Stimulated activated CD4-positive, alpha-beta T cell treated with anti-CD3 and anti-CD28 coated beads, TNF-alpha, amount 100 ng/mL, for 48 hours (primary cell): ENCODE data around the gene SHD.
"Not testable (repeated sequence)": the region's sequence is repeated elsewhere in the genome, so short reads cannot be mapped to it uniquely, and the experiment has no call there.

Experiments
- DNase-seq, 3 donors: peaks; one replicate each; pipeline ENCODE4 v3.0.0-alpha.2; 2020; ENCODE audit warnings: low read depth in 3 of 3

SHD gene, protein sequence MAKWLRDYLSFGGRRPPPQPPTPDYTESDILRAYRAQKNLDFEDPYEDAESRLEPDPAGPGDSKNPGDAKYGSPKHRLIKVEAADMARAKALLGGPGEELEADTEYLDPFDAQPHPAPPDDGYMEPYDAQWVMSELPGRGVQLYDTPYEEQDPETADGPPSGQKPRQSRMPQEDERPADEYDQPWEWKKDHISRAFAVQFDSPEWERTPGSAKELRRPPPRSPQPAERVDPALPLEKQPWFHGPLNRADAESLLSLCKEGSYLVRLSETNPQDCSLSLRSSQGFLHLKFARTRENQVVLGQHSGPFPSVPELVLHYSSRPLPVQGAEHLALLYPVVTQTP

DNA sequence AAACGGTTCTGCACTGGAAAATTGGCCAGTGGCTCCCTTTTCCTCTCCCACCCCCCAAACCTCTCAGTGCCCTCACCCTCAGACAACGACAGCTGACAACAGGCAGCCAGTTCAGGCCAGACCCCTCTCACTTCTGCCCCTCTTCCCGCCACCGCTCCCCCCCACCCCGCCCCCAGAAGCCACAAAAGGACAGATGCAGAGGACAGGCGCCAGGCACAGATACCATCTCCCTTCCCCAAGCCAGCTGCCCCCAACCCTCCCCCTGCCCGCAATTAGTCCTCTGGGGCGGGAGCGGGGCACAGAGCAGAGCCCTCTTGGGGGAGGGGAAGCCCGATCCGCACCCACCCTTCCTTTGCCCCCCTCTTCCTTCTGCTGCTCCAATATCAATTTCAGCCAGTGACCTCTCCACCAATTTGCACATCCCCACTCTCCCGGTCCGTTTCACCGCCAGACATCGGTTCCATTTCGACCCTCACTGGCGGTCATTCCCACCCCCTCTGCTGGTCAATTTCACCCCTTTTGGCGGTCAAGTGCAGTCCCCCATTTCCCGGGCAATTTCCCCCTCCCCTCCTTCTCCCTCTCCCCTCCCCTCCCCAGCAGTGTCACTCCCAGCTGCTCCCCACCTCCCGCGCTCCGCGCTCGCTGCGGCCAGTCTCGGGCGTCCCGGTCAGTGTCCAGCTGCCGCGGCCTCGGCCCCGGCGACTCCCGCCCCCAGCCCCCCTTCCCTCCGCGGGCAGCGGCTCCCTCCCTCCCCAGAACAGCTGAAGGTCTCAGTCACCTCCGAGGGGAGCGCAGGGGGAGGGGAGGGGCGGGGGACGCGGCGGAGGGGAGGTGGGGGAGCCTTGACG, at the start of gene SHD:
Gene SHD, plus strand, starts transcription at position 848 of the 848 bp plus-strand sequence. CDS start 798 bp downstream, outside the sequence.
- no peak for DNase-seq

DNA sequence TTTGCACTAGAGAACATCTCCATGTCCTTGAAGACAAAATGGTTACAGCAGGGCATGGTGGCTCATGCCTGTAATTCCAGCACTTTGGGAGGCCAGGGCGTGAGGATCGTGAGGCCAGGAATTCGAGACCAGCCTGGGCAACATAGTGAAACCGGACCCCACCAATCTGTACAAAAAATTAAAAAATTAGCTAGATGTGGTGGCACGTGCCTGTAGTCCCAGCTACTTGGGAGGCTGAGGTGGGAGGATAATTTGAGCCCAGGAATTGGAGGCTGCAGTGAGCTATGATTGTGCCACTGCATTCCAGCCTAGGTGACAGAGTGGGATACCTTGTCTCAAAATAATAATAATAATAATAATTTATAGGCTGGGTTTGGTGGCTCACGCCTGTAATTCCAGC, 48.8 kb upstream of the SHD start:
- DNase-seq, result not testable (repeated sequence)

DNA sequence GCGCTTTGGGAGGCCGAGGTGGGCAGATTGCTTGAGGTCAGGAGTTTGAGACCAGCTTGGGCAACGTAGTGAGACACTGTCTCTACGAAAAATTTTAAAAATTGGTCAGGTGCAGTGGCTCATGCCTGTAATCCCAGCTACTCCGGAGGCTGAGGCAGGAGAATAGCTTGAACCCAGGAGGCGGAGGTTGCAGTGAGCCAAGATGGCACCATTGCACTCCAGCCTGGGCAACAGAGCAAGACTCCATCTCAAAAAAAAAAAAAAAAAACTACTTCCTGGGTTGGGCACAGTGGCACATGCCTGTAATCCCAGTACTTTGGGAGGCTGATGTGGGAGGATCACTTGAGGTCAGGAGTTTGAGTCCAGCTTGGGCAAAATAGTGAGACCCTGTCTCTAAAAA, 47.5 kb upstream of the SHD start:
- DNase-seq, result not testable (repeated sequence)

DNA sequence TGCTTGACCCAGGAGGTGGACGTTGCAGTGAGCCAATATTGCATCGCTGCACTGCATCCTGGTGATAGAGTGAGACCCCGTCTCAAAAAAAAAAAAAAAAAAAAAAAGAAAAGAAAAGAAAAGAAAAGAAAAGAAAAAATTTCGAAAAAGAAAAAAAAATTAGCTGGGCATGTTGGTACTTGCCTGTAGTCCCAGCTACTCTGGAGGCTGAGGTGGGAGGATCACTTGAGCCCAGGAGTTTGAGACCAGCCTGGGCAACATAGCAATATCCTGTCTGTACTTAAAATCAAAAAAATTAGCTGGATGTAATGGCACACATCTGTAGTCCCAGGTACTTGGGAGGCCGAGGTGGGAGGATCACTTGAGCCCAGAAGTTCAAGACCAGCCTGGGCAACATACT, 46.9 kb upstream of the SHD start:
- DNase-seq, result not testable (repeated sequence)

DNA sequence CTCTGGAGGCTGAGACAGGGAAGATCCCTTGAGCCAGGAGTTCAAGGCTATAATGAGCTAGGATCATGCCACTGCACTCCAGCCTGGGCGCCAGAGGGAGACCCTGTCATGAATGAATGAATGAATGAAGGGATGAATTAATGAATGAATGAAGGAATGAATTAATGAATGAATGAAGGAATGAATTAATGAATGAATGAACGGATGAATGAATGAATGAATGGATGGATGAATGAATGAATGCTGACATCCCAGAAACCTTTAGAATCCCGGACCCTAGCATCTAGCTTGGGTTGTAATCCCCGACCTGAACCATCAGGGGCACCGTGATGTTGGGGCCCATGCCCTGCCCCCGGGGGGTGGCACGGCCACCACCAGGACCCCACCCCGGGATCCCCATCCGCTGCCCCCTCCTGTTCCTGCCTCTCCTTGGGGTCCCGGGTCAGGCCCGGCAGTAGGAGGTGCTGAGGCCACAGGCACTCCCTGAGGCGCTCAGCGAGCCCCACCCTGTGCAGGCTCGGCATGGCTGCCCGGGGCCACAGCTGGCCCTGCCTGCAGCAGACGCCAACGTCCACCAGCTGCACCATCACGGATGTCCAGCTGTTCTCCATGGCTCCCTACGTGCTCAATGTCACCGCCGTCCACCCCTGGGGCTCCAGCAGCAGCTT, 46.3 kb upstream of the SHD start:
- no peak for DNase-seq

DNA sequence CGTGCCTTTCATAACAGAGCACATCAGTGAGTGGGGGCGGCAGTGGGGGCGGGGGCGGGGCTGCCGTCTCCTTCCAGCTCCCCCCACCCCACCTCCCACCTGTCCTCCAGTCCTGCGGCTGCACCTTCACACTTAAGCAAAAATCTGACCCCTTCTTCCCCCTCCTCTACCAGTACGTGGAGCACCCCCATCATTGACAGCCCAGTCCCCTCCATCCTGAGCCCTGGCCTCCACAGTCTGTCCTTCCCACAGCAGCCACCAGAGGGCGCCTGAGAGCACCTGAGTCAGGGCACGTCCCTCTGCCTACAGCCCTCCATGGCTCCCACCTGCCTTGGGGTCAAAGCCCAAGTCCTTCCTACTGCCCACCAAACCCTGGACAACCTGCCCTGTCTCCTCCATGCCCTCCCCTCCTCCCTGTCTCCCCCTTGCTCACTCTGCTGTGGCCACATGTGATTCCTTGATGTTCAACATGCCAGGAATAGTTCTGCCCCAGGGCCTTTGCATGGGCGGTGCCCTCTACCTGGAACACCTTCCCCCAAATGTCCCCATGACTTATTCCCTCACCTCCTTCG, 45.7 kb upstream of the SHD start:
- DNase-seq, result peak; percentile 58 to 73 (median 66)

DNA sequence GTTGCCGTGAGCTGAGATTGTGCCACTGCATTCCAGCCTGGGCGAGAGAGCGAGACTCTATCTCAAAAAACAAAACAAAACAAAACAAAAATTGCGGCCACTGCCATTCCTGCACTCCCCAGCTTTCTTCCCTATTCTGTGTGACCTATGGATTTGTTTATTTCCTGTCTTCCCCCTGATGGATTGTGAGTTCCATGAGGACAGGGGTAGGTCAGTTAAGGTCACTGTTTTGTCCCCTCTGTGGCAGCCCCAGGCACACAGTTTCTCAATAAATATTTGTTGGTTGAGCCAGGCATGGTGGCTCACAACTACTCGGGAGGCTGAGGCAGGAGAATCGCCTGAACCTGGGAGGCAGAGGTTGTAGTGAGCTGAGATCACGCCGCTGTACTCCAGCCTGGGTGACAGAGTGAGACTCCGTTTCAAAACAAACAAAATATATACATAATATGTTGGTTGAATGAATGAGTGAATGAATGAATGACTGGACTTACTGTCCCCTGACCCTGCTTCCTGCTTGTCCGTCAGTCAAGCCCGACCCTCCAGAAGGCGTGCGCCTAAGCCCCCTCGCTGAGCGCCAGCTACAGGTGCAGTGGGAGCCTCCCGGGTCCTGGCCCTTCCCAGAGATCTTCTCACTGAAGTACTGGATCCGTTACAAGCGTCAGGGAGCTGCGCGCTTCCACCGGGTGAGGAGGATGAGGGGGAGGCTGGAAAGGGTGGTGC, 44.8 kb upstream of the SHD start:
- DNase-seq, result no peak

DNA sequence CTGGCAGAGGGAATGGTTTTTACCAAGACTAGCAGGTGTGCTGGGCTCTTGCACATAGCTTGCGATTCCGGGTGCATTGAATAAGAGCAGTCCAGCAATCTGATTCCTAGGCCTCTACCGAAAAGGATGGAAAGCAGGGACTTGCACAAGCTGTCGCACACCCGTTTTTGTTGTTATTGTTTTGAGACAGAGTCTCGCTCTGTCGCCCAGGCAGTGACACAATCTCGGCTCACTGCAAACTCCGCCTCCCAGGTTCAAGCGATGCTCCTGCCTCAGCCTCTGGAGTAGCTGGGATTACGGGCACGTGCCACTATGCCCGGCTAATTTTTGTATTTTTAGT, 44.2 kb upstream of the SHD start:
- DNase-seq, result no peak

DNA sequence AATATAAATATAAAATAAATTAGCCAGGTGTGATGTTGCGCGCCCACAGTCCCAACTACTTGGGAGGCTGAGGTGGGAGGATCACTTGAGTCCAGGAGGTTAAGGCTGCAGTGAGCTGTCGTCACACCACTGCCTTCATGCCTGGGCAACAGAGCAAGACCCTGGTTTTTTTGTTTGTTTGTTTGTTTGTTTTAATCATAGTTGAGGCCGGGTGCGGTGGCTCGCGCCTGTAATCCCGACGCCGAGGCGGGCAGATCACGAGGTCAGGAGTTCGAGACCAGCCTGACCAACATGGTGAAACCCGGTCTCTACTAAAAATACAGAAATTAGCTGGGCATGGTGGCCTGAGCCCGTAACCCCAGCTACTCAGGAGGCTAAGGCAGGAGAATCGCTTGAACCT, 41.6 kb upstream of the SHD start:
- DNase-seq, result not testable (repeated sequence)

DNA sequence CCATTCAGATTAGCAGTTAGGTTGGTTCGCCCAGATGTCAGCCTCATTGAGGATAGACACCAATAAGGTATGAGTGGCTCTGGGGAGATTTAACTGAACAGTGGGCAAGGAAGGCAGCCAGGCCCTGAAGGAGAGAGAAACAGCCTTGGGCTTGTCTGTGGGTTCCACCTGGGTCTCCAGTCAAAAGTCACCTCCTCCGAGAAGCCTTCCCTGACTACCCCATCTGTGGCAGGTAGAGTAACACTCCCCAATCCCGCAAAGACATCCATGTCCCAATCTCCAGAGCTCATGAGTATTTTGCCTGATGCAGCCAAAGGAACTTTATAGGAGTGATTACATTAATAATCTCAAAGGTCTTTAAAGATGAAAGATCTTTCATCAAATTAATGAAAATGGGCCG, 40.2 kb upstream of the SHD start:
- DNase-seq, result no peak

DNA sequence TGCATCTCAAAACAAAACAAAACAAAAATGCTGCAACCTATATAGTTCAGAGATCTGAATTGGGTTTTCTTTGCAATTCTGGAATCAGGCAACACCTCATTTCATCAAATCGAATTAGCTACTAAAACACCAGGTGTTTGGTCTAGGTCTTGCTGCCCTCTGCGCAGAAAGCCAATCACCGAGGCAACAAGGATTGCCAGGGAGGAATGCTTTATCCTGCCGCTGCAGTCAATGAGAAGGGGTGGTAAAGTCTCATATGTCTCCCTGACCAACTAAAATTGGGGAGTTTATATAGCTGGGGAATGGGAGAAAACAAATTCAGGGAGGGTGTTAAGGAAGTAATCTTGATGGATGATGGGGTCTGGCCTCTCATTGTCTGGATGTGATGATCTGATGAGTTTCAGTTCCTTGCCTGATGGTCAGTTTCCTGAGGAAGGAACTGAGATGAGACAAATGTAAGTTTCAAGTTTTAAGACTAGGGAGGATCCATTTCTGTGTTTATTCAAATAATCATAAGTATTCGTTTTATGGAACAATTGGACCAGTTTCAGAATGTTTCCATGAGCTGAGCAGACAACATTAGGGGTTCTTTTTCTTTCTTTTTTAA, 37.1 kb upstream of the SHD start:
- DNase-seq, result no peak

DNA sequence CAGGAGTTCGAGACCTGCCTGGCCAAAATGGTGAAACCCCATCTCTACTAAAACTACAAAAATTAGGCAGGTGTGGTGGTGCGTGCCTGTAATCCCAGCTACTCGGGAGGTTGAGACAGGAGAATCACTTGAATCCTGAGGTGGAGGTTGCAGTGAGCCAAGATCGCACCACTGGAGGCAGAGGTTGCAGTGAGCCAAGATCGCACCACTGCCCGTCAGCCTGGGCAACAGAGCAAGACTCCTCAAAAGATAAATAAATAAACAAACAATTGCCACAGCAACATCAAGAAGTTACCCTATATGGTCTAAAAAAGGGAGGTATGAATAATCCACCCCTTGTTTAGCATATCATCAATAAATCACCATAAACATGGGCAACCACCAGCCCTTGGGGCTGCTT, 33.1 kb upstream of the SHD start:
- DNase-seq, result not testable (repeated sequence)

DNA sequence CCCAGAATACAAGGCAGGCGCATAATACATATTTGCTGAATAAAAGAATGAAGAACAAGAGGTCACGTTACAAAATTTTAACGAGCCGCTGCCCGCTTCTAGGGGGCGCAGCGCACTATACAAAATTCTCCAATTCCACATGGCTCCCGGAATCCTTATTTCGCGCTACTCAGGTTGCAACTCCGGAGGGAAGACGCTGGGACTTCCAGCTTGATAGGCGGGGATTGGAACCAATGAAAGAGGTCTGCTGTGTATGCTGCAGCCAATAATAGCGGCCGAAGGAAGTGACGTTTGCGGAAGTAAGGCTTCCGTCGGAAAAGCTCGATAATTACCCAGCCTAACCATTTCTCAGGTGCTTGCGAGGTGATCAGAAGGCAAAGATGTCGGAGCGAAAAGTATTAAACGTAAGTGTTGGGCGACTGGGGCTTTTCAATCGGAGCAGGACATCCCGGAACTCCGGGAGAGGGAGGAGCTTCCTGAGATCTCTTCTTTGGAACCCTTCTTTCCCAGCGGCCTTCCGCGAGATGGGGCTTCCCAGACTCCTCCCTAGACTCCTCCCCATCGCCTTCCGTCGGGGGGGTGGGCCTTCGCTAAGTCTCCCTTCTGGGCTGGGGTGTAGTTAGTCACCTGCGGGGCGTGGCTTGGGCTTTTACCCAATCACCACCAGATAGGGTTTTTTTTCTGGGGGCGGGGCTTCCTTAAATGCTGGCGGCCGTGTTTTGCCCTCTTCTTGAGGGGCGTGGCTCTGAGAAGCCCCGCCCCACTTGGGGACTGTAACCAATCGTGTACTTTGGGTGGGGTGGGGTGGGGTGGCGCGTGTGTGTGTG, 32.1 kb upstream of the SHD start, which contains the start of gene YJU2:
Gene YJU2, plus strand, starts transcription at position 314 of the 827 bp plus-strand sequence. Its CDS starts 67 bp downstream, at position 381.
- DNase-seq, result peak; percentile 98 to 99 (median 99)

DNA sequence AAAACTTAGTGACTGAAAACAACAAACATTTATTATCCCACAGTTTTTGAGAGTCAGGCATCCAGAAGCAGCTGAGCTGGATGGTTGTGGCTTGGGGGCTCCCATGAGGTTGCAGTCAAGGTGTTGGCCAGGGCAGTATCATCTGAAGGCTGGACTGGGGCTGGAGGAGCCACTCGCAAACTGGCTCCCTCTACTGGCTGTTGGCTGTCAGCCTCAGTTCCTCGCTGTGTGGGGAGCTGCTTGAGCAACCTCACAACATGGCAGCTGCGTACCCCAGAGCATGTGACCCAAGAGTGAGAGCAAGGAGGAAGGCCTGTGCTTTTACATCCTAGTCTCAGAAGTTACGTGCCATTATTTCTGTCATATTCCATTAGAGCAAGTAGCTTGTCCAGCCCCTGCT, 22.5 kb upstream of the SHD start:
- no peak for DNase-seq

DNA sequence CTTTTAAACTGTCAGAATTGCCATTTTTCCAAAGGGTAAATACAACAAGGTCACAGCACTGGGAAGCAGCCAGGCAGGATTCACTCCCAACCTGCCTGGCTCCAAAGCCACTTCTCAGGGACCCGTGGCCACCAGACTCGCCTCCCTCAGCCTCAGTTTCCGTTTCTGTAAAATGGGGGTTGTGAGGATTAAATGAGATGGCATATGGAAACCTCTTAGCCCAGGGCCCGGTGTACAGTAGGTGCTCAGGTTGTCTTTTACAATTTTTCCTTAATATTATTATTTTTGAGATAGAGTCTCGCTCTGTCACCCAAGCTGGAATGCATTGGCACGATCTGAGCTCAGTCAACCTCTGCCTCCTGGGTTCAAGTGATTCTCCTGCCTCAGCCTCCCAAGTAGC, 22.0 kb upstream of the SHD start:
- no peak for DNase-seq

DNA sequence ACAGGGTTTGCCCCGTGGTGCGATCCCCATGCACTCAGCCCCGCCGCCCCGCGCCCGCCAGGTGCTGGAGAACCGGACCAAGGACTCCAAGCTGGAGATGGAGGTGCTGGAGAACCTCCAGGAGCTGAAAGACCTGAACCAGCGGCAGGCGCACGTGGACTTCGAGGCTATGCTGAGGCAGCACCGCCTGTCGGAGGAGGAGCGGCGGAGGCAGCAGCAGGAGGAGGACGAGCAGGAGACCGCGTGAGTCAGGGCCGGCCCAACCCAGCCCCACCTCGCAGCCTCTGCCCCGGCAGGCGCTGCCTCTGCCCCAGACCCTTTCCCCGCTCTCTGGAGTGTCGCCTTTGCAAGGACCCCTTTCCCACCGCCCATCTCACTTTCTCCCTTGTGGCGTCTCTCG, 20.9 kb upstream of the SHD start:
- DNase-seq, result no peak

DNA sequence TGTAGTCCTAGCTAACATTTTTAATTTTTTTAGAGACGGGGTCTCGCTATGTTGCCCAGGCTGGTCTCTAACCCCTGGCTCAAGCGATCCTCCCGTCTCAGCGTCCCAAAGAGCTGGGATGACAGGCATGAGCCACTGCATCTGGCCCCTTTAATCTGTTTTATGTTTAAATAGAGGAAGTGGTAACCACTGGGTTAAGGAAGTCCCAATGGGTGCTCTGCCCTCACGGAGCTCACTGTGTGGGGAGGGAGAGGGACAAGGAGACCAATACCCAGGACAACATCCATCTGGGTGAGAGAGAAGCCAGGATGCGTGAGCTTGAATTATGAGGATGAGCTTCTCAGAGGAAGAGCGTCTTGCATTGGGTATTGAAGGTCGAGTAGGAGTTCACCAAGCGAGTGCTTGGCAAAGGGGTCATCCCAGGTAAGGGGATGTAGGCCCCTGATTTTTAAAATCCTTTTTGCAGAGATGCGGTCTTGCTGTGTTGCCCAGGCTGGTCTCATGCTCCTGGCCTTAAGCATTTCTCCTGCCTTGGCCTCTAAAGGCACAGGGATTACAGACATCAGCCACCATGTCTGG, 18.4 kb upstream of the SHD start:
- no peak for DNase-seq

DNA sequence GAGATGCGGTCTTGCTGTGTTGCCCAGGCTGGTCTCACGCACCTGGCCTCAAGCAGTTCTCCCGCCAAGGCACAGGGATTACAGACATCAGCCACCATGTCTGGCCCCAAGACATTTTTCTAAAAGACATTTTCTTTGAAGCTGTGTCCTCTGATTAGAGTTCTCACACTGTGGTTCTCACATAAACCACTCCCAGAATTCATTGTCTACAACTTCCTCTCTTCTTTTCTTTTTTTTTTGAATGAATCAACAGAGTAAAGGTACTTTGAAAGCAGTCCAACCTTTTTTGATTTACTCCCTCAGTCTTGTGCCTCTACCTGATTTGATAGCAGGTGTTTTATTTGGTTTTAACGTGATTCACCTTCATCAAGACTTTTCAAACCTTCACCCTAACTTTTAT, 14.3 kb upstream of the SHD start:
- DNase-seq, result no peak

DNA sequence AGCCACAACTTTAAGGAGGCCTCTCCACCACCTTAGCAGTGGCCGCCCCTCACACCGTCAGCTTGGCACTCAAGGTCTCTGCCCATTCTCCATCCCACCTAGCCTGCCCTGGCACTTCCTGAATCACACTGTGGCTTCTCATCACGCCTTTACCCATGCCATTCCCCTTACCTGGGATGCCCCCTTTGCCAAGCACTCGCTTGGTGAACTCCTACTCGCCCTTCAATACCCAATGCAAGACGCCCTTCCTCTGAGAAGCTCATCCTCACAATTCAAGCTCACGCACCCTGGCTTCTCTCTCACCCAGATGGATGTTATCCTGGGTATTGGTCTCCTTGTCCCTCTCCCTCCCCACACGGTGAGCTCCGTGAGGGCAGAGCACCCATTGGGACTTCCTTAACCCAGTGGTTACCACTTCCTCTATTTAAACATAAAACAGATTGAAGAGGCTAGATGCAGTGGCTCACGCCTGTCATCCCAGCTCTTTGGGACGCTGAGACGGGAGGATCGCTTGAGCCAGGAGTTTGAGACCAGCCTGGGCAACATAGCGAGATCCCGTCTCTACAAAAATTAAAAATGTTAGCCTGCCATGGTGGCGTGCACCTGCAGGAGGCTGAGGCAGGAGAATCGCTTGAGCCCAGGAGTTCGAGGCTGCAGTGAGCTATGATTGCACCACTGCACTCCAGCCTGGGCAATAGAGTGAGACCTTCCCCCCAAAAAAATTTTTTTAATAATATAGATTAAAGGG, 12.6 kb upstream of the SHD start:
- DNase-seq, result no peak
